Measurements from ENCODE around the gene RXRA.

The RXRA gene

DNA sequence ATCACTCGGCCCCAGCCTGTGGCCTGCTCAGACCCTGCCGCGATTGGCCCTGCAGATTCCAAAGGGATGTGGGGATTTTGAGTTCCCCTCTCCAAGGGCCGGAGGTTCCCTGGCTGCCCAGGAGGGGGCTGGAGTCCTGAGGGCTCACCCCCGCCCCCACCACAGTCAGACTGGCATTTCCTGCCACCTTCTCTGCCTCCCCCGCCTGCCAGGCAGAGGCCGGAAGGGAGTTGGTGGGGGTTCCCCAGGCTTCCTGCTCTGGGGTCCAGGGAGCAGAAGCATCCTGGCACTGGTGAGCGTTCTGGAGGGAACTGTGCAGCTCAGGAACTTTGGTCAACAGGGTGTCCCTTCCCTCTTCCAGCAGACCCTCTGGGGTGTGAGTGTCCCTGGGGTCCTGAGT is 70.6 kb downstream of the RXRA start:
- Histone ChIP-seq H3K27me3 (peaks cover 0 to 5% (median 0%) of the 10 kb centered on the region in 11 experiments; a peak in 1 of 22 replicates), H4K20me1 (peaks cover 81 to 100% (median 99%) of the 10 kb centered on the region in 11 experiments), H3K27ac (peak overlapping the region in 10 of 11 experiments; percentile 60 to 83 (median 68); a peak in 19 of 22 replicates), H3K9me3 (replicated peaks in 1 of 11) (peaks cover 7 to 14% (median 12%) of the 10 kb centered on the region in 11 experiments), H3K36me3 (peaks cover 6 to 25% (median 10%) of the 10 kb centered on the region in 11 experiments; a peak in 17 of 22 replicates), H3K4me2 (peak overlapping the region; percentile 91 to 100 (median 97)), H3K4me1 (peaks cover 80 to 100% (median 97%) of the 10 kb centered on the region in 10 experiments), H3K4me3 (peak overlapping the region in 9 of 10 experiments; percentile 17 to 63 (median 47); a peak in 16 of 20 replicates), H3K9ac (peak overlapping the region; percentile 30 to 75 (median 57); a peak in 18 of 22 replicates)
- no peak for TF ChIP-seq Cebpa-rat (IDR thresholded peaks at IDR 0.05)

DNA sequence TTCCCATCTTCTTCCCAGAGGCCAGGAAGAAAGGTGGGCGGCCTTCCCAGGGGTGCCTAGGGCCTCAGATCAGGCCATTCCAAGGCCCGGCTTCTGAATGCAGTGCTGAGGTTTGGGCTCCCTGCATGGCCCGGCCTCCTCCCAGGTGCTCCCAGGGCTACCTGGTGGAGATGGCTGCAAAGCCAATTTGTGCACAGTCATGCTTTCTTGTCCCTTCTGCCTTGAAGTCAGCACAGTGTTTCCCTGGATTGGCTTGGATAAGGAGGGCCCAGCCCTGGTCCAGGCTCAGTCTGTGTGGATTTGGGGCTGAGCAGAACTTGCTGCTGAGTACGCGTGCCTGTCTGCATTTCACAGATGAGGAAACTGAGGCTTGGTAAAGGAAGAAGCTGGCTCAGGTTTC is 72.5 kb downstream of the RXRA start:
- H3K4me3 ChIP-seq = peak overlapping the region in 1 of 10 experiments; percentile 17; a peak in 1 of 20 replicates
- TF ChIP-seq Cebpa-rat (IDR thresholded peaks at IDR 0.05) = no peak
- H3K36me3 ChIP-seq = peaks cover 6 to 33% (median 12%) of the 10 kb centered on the region in 11 experiments; a peak in 17 of 22 replicates
- H3K27ac ChIP-seq = peak overlapping the region in 2 of 11 experiments; percentile 25 to 35; a peak in 3 of 22 replicates
- peaks cover 76 to 100% (median 100%) of the 10 kb centered on the region in 11 experiments; a peak in 21 of 22 replicates for H4K20me1 ChIP-seq
- H3K27me3 ChIP-seq = peaks cover 0 to 5% (median 0%) of the 10 kb centered on the region in 11 experiments; a peak in 1 of 22 replicates
- peaks cover 85 to 100% (median 99%) of the 10 kb centered on the region in 10 experiments for H3K4me1 ChIP-seq
- peak overlapping the region; percentile 31 to 100 (median 96); a peak in 21 of 22 replicates for H3K4me2 ChIP-seq
- no peak overlapping the region for H3K9ac ChIP-seq
- H3K9me3 ChIP-seq (replicated peaks in 1 of 11) = peaks cover 7 to 13% (median 12%) of the 10 kb centered on the region in 11 experiments

DNA sequence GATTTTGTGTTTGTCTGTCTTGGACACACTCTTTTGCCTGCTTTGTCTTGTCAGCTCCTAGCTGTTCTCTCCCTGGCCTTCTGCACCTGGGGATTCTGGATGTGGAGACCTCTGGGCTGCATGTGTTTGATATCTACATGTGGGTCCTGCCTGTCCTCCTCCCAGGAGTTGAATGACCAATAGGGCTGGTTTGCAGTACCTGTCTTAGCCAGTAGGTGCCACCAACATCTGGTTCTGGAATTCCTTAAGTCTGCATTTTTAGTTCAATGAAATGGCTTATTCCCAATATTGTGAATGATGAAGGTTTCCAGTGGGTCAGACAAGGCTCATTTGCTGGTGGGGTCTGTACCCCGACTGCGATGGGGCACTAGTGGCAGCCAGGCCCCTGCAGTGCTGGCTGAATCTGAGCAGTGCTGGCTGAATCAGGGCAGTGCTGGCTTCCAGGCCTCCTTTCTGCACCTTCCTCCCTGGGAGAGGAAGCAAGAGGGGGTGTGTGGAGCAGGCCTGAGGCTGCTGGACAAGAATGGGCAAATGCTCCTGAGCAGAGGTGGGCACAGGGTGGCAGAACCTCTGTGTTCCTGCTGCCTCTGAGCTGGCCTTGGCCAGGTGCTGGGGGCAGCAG is 73.3 kb downstream of the RXRA start:
- H4K20me1 ChIP-seq = peaks cover 74 to 100% (median 100%) of the 10 kb centered on the region in 11 experiments; a peak in 21 of 22 replicates
- peaks cover 7 to 13% (median 12%) of the 10 kb centered on the region in 11 experiments for H3K9me3 ChIP-seq (replicated peaks in 1 of 11)
- peaks cover 6 to 32% (median 12%) of the 10 kb centered on the region in 11 experiments; a peak in 17 of 22 replicates for H3K36me3 ChIP-seq
- H3K27ac ChIP-seq = no peak overlapping the region
- no peak overlapping the region for H3K9ac ChIP-seq
- no peak for TF ChIP-seq Cebpa-rat (IDR thresholded peaks at IDR 0.05)
- H3K4me3 ChIP-seq = no peak overlapping the region
- H3K27me3 ChIP-seq = peaks cover 0 to 5% (median 0%) of the 10 kb centered on the region in 11 experiments; a peak in 1 of 22 replicates
- H3K4me2 ChIP-seq = peak overlapping the region; percentile 10 to 100 (median 96); a peak in 19 of 22 replicates
- H3K4me1 ChIP-seq = peaks cover 85 to 100% (median 99%) of the 10 kb centered on the region in 10 experiments

DNA sequence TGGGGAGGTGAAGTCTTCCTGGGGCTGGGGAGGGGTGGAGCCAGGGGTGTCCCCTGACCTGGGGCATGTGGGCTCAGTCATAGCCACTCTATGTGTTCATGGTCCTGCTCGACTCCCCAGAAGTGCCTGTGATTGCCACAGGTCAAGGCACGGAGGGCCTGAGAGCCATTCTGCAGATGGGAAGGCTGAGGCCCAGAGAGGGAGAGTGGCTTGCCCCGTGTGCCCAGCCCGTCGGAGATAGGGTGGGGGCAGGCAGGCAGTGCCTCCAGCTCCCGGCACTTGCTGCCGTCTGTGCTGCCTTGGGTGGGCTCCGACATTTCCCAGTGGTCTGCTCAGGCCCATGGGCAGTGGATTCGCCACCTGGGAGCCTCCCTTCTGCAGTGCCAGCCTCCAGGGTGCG is 74.0 kb downstream of the RXRA start:
- Histone ChIP-seq H3K4me1 (peaks cover 85 to 100% (median 99%) of the 10 kb centered on the region in 10 experiments), H3K9me3 (replicated peaks in 1 of 11) (peaks cover 7 to 13% (median 12%) of the 10 kb centered on the region in 11 experiments), H3K27me3 (peaks cover 0 to 5% (median 0%) of the 10 kb centered on the region in 11 experiments; a peak in 1 of 22 replicates), H3K4me2 (peak overlapping the region in 10 of 11 experiments; percentile 55 to 100 (median 96); a peak in 19 of 22 replicates), H3K27ac (no peak overlapping the region), H4K20me1 (peaks cover 68 to 100% (median 100%) of the 10 kb centered on the region in 11 experiments; a peak in 21 of 22 replicates), H3K4me3 (no peak overlapping the region), H3K36me3 (peaks cover 6 to 32% (median 12%) of the 10 kb centered on the region in 11 experiments; a peak in 17 of 22 replicates), H3K9ac (no peak overlapping the region)
- no peak for TF ChIP-seq Cebpa-rat (IDR thresholded peaks at IDR 0.05)

DNA sequence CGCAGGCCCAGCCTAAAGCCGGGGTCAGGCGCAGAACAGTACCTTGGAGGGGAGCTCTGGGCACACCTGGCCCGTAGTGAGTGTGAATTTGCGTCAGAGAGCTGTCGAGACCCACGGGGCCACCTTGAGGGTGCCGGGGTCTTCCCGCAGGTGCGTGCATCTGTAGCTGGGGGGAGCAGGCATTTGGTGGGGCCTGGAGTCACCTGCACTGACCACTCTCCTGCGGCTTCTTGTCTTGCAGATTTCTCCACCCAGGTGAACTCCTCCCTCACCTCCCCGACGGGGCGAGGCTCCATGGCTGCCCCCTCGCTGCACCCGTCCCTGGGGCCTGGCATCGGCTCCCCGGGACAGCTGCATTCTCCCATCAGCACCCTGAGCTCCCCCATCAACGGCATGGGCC is 75.1 kb downstream of the RXRA start:
- H3K27ac ChIP-seq = no peak overlapping the region
- peaks cover 6 to 32% (median 12%) of the 10 kb centered on the region in 11 experiments; a peak in 17 of 22 replicates for H3K36me3 ChIP-seq
- peaks cover 0 to 5% (median 0%) of the 10 kb centered on the region in 11 experiments; a peak in 1 of 22 replicates for H3K27me3 ChIP-seq
- peaks cover 7 to 13% (median 12%) of the 10 kb centered on the region in 11 experiments for H3K9me3 ChIP-seq (replicated peaks in 1 of 11)
- no peak overlapping the region for H3K4me3 ChIP-seq
- H3K9ac ChIP-seq = no peak overlapping the region
- peaks cover 57 to 100% (median 100%) of the 10 kb centered on the region in 11 experiments; a peak in 21 of 22 replicates for H4K20me1 ChIP-seq
- peaks cover 85 to 100% (median 99%) of the 10 kb centered on the region in 10 experiments for H3K4me1 ChIP-seq
- TF ChIP-seq Cebpa-rat (IDR thresholded peaks at IDR 0.05) = no peak
- H3K4me2 ChIP-seq = peak overlapping the region; percentile 45 to 100 (median 96); a peak in 21 of 22 replicates

DNA sequence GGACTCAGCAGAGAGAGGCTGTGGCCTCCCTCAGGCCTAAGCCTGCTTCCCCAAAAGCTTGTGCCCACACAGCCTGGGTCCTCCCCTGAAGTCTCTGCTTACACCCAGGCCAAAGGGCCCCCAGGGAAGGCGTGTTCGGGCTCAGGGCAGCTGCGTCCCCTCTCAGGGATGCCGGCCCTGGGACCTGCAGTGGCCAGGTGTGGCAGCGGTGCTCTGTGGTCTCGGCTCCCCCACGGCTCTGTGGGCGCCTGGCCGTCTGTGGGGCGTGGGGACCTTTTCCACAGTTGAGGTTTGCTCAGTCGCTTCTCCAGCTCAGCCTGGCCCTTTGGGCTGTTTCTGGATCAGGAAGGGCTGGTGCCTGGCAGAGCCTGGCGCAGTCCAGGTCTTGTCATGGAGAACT is 75.9 kb downstream of the RXRA start:
- peak overlapping the region; percentile 88 to 100 (median 96) for H3K4me2 ChIP-seq
- H3K9me3 ChIP-seq (replicated peaks in 1 of 11) = peaks cover 7 to 13% (median 12%) of the 10 kb centered on the region in 11 experiments
- H3K27ac ChIP-seq = peak overlapping the region in 6 of 11 experiments; percentile 25 to 91 (median 69); a peak in 4 of 22 replicates
- H3K4me3 ChIP-seq = peak overlapping the region in 2 of 10 experiments; percentile 15 to 45; a peak in 2 of 20 replicates
- no peak for TF ChIP-seq Cebpa-rat (IDR thresholded peaks at IDR 0.05)
- H3K27me3 ChIP-seq = peaks cover 0 to 5% (median 0%) of the 10 kb centered on the region in 11 experiments; a peak in 1 of 22 replicates
- peaks cover 49 to 100% (median 98%) of the 10 kb centered on the region in 11 experiments; a peak in 21 of 22 replicates for H4K20me1 ChIP-seq
- peak overlapping the region in 9 of 11 experiments; percentile 3 to 70 (median 52); a peak in 13 of 22 replicates for H3K9ac ChIP-seq
- peaks cover 6 to 32% (median 12%) of the 10 kb centered on the region in 11 experiments; a peak in 17 of 22 replicates for H3K36me3 ChIP-seq
- H3K4me1 ChIP-seq = peaks cover 85 to 100% (median 98%) of the 10 kb centered on the region in 10 experiments

DNA sequence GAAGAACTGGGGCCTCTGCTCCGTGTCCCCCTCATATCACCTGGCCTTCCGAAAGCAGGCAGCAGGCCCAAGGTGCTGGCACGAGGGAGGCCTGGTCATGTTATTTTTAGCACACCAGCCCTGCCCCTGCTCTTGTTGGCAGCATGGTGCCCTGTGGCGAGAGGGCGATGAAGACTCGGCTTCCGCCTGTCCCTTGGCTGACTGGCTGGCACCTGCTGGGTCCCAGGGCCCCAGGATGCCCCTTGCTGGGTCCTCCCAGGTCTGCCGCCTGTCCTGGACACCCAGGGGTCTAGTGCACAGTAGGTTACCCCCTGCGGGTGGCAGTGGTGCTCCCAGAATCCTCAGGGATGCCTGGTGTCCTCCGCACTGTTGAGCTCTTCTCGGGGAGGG is 77.0 kb downstream of the RXRA start:
- peaks cover 85 to 100% (median 97%) of the 10 kb centered on the region in 10 experiments for H3K4me1 ChIP-seq
- peaks cover 6 to 37% (median 14%) of the 10 kb centered on the region in 11 experiments; a peak in 18 of 22 replicates for H3K36me3 ChIP-seq
- peak overlapping the region in 10 of 11 experiments; percentile 11 to 91 (median 74); a peak in 16 of 22 replicates for H3K27ac ChIP-seq
- peaks cover 47 to 100% (median 97%) of the 10 kb centered on the region in 11 experiments; a peak in 21 of 22 replicates for H4K20me1 ChIP-seq
- no peak for TF ChIP-seq Cebpa-rat (IDR thresholded peaks at IDR 0.05)
- peaks cover 0 to 5% (median 0%) of the 10 kb centered on the region in 11 experiments; a peak in 1 of 22 replicates for H3K27me3 ChIP-seq
- peak overlapping the region; percentile 88 to 100 (median 96) for H3K4me2 ChIP-seq
- H3K4me3 ChIP-seq = peak overlapping the region in 6 of 10 experiments; percentile 11 to 45 (median 36); a peak in 11 of 20 replicates
- peaks cover 7 to 13% (median 12%) of the 10 kb centered on the region in 11 experiments for H3K9me3 ChIP-seq (replicated peaks in 1 of 11)
- H3K9ac ChIP-seq = peak overlapping the region in 10 of 11 experiments; percentile 3 to 70 (median 51); a peak in 17 of 22 replicates

DNA sequence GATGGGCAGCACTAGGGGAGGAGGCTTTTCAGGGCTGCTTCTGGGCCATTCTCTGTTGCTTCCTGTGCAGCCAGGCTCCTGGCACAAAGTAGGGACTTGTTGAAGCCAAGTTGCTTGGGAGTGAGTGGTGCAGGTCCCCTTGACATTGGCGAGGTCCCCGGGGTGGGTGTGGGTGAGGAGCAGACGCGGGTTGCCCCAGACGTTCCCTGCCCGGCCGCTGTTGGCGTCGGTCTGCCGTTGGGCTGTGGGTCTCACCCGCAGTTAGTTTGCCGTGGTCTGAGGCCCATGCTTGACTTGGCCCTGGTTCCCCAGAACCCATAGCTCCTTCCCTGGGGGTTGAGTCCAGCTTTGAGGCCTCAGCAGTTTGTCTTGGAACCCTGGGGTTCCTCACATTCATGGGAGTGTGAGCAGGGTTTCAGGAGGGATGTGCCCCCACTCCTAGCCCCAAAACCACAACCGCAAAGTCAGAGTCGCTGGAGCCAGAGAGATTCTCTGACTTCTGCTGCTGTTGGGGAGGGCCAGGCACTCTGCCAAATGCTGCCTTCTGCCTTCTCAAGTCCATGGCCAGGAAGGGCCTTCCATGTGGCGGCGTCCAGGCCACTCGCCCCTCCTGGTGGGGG is 77.5 kb downstream of the RXRA start:
- peaks cover 47 to 100% (median 97%) of the 10 kb centered on the region in 11 experiments; a peak in 21 of 22 replicates for H4K20me1 ChIP-seq
- H3K27me3 ChIP-seq = peaks cover 0 to 5% (median 0%) of the 10 kb centered on the region in 11 experiments; a peak in 1 of 22 replicates
- peak overlapping the region in 5 of 10 experiments; percentile 11 to 61 (median 40); a peak in 9 of 20 replicates for H3K4me3 ChIP-seq
- TF ChIP-seq Cebpa-rat (IDR thresholded peaks at IDR 0.05) = no peak
- peaks cover 8 to 36% (median 18%) of the 10 kb centered on the region in 11 experiments; a peak in 21 of 22 replicates for H3K36me3 ChIP-seq
- H3K27ac ChIP-seq = peak overlapping the region in 10 of 11 experiments; percentile 11 to 91 (median 74); a peak in 17 of 22 replicates
- peak overlapping the region; percentile 26 to 75 (median 61); a peak in 18 of 22 replicates for H3K9ac ChIP-seq
- peak overlapping the region; percentile 88 to 100 (median 96) for H3K4me2 ChIP-seq
- H3K4me1 ChIP-seq = peaks cover 85 to 100% (median 97%) of the 10 kb centered on the region in 10 experiments
- peaks cover 6 to 10% (median 8%) of the 10 kb centered on the region in 11 experiments for H3K9me3 ChIP-seq (replicated peaks in 1 of 11)

Data from BLaER1 treated with 17β-estradiol and CSF1 and Interleukin-3, amounts not matched to agents 10 nM and 100 nM (cell line).